ENCODE measurements around the gene PGF.

PGF gene

DNA sequence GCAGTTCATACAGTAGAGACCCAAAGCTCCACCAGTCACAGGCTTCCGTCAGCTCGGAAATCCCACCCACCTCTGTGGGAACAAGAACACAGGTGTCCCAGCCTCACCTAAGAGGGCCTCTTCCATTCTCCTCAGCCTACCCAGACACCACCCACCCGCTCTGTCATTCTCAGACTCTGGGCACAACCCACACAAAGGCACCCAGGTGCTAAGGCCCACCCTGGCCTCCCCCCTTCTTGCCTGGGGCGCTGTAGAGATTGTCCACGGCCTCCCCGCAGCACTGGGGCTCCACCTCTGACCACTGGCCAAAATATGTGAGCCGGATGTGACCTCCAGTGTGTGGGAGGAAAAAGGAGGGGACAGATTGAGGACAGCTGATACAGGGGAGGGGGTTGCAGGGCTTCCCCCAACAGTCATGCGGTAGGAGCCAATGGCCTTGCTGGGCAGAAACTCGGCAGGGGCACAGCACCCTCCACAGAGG is 46.5 kb downstream of the PGF start:
- POLR2A ChIA-PET = interaction anchor here (1.2 kb wide), 1 partner anchor 14 kb away, joined by 4 read pairs; the partner anchor contains the start of gene RPS6KL1
- TF ChIP-seq LEF1 (IDR thresholded peaks at IDR 0.05; ENCODE audit: borderline replicate concordance) (no peak), HDGF (IDR thresholded peaks at IDR 0.05; ENCODE audit: borderline replicate concordance) (no peak), FOXM1 (IDR thresholded peaks at IDR 0.05; ENCODE audit: borderline replicate concordance) (no peak), FOXA1 (IDR thresholded peaks at IDR 0.05) (no peak), ELF4 (IDR thresholded peaks at IDR 0.05) (no peak), SP1 (IDR thresholded peaks at IDR 0.05) (no peak), NFRKB (IDR thresholded peaks at IDR 0.05) (no peak), ZNF384 (IDR thresholded peaks at IDR 0.05) (no peak), L3MBTL2 (conservative IDR thresholded peaks at IDR 0.05) (no peak), CTBP1 (IDR thresholded peaks at IDR 0.05; ENCODE audit: borderline replicate concordance) (no peak), FOXK2 (IDR thresholded peaks at IDR 0.05) (no peak), BHLHE40 (IDR thresholded peaks at IDR 0.05; ENCODE audit: borderline replicate concordance) (no peak), TARDBP (IDR thresholded peaks at IDR 0.05) (no peak), ARNT (IDR thresholded peaks at IDR 0.05) (no peak), SUZ12 (IDR thresholded peaks at IDR 0.05) (no peak)
- TF ChIP-seq, protein P1, sequence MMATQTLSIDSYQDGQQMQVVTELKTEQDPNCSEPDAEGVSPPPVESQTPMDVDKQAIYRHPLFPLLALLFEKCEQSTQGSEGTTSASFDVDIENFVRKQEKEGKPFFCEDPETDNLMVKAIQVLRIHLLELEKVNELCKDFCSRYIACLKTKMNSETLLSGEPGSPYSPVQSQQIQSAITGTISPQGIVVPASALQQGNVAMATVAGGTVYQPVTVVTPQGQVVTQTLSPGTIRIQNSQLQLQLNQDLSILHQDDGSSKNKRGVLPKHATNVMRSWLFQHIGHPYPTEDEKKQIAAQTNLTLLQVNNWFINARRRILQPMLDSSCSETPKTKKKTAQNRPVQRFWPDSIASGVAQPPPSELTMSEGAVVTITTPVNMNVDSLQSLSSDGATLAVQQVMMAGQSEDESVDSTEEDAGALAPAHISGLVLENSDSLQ (IDR thresholded peaks at IDR 0.05) = no peak
- no peak for DNase-seq (ENCODE audit: extremely low spot score)
- CTCF ChIA-PET = interaction anchor here (1.6 kb wide), 1 partner anchor 48 kb away, joined by 10 read pairs; no protein-coding TSS in a partner anchor

DNA sequence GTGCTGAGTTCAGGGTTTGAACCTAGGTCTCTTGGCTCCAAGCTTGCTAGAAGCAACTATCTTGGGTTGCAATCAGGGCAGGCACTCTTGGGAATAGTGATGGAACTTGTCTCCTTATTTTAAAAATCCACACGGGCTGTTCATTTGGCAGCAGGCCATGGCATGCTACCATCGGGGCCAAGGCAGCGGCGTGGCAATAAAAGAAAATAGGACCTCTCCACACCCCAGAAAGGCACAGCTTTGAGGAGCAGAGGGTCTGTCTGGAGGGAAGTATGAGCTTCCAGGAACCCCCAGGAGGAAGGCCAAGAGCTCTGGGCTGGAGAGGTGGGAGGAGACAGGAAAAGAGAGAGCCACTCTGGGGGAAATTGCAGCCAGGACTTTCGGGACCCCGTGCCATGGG is 47.7 kb downstream of the PGF start:
- no peak for DNase-seq (ENCODE audit: extremely low spot score)
- ChIA-PET CTCF (interaction anchor here (0.6 to 1.6 kb wide), 3 partner anchors 38 to 184 kb away, joined by 3 to 10 read pairs (median 4); no protein-coding TSS in a partner anchor), POLR2A (no interaction called here)
- TF ChIP-seq FOXM1 (IDR thresholded peaks at IDR 0.05; ENCODE audit: borderline replicate concordance) = no peak
- no peak for TF ChIP-seq SP1 (IDR thresholded peaks at IDR 0.05)

DNA sequence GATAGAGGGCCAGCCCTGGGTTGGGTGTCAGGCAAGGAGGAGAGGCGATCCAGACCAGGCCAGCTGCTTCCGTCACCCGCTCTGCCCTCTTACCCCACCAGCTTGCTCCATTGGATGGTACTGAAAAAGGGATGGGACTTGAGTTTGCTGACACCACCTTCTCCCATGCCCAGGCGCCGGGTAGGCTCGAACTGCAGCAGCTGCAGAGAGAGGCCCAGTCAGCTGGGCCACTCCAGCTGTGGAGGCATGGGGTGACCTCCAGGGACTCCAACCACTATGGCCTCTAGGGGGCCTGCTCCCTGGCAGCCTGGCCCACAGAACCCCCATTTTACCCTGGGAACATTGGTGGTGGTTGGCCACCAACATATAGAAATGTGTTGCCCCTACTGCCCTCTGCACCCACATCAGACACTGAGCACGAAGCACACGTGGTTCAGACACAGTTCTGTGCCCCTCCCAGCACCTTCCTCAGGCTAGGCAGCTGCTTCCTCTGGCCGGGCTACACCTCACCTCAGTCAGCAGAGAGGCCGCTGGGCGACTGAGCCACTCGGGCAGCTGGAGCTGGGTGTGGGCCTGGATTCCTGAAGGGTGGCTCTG is 48.4 kb downstream of the PGF start:
- ChIA-PET POLR2A (interaction anchor here (0.5 to 2.9 kb wide), 5 partner anchors 16 to 44 kb away, joined by 3 to 12 read pairs (median 4); partner anchors contain the start of genes DLST and RPS6KL1), CTCF (interaction anchor here (0.5 to 2.9 kb wide), 7 partner anchors 11 to 45 kb away, joined by 3 to 61 read pairs (median 6); partner anchors contain the start of gene PROX2)
- no peak for TF ChIP-seq SP1 (IDR thresholded peaks at IDR 0.05)
- TF ChIP-seq NFRKB (IDR thresholded peaks at IDR 0.05) = no peak
- TF ChIP-seq FOXK2 (IDR thresholded peaks at IDR 0.05) = no peak
- TF ChIP-seq, protein P1 (IDR thresholded peaks at IDR 0.05) = no peak
- TF ChIP-seq ELF4 (IDR thresholded peaks at IDR 0.05) = no peak
- TF ChIP-seq SUZ12 (IDR thresholded peaks at IDR 0.05) = no peak
- no peak for TF ChIP-seq HDGF (IDR thresholded peaks at IDR 0.05; ENCODE audit: borderline replicate concordance)
- no peak for TF ChIP-seq LEF1 (IDR thresholded peaks at IDR 0.05; ENCODE audit: borderline replicate concordance)
- no peak for TF ChIP-seq ZNF384 (IDR thresholded peaks at IDR 0.05)
- no peak for TF ChIP-seq BHLHE40 (IDR thresholded peaks at IDR 0.05; ENCODE audit: borderline replicate concordance)
- no peak for TF ChIP-seq L3MBTL2 (conservative IDR thresholded peaks at IDR 0.05)
- TF ChIP-seq CTBP1 (IDR thresholded peaks at IDR 0.05; ENCODE audit: borderline replicate concordance) = no peak
- no peak for TF ChIP-seq FOXM1 (IDR thresholded peaks at IDR 0.05; ENCODE audit: borderline replicate concordance)
- DNase-seq (ENCODE audit: extremely low spot score) = no peak

GRCh38 chr14:74905595-74906142 is 49.7 kb downstream of the PGF start:
- TF ChIP-seq TARDBP (IDR thresholded peaks at IDR 0.05) = no peak
- TF ChIP-seq L3MBTL2 (conservative IDR thresholded peaks at IDR 0.05) = peak; percentile 24; the same call in 1 of the 2 replicates
- DNase-seq (ENCODE audit: extremely low spot score) = peak; percentile 75
- POLR2A ChIA-PET = interaction anchor here (0.8 to 2.9 kb wide), 6 partner anchors 12 to 44 kb away, joined by 4 to 12 read pairs (median 4); partner anchors contain the start of genes DLST and RPS6KL1
- CTCF ChIA-PET = interaction anchor here (0.5 to 2.9 kb wide), 24 partner anchors 9 to 297 kb away, joined by 3 to 61 read pairs (median 5); partner anchors contain the start of genes PROX2 and RPS6KL1

DNA sequence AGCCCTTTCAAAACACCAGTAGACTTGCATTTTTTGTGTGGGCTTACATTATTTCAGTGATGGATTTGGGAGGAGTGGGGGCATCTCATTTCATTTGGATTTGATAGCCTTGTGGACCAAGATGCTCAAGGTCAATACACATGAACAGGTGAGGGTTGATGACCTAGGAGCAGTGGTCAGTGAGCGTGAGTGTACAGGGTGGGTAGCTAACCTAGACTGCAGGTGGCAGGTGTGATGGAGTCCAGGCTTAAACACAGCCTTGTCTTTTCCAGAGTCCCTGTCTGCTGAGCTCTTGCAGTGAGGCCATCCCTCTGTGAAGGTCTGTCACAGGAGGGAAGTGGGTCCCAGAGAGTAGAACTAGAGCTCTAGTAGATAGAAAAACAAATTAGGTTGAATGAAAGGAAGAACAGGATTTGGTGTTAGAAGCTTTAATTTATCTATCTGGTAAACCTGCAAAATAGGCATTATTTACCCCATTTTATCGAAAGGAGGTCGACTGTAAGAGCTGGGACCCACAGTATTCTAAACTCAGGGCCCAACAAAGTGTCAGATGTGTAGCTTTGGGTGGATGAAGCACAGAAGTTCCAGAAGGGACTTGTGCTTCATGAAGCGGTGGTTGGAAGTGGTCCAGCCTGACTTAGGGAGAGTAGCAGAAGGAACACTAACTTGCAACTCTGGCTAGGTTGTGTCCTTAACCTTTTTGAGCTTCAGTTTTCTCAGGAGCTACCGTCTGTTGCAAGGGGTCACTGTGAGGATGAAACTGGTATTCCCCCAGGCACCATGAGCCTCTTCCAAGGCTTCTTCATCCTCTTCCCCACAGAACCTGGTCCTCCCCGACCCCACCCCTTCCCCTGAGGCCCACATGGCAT is 50.5 kb downstream of the PGF start:
- POLR2A ChIA-PET = interaction anchor here (0.8 to 2.9 kb wide), 6 partner anchors 11 to 222 kb away, joined by 3 to 12 read pairs (median 4); partner anchors contain the start of genes DLST and NEK9
- TF ChIP-seq ZNF384 (IDR thresholded peaks at IDR 0.05) (no peak), FOXM1 (IDR thresholded peaks at IDR 0.05; ENCODE audit: borderline replicate concordance) (no peak), ELF4 (IDR thresholded peaks at IDR 0.05) (no peak), SUZ12 (IDR thresholded peaks at IDR 0.05) (no peak), BHLHE40 (IDR thresholded peaks at IDR 0.05; ENCODE audit: borderline replicate concordance) (no peak), L3MBTL2 (conservative IDR thresholded peaks at IDR 0.05) (no peak), LEF1 (IDR thresholded peaks at IDR 0.05; ENCODE audit: borderline replicate concordance) (no peak), NFRKB (IDR thresholded peaks at IDR 0.05) (no peak), ARNT (IDR thresholded peaks at IDR 0.05) (no peak), TARDBP (IDR thresholded peaks at IDR 0.05) (no peak), HDGF (IDR thresholded peaks at IDR 0.05; ENCODE audit: borderline replicate concordance) (no peak), CTBP1 (IDR thresholded peaks at IDR 0.05; ENCODE audit: borderline replicate concordance) (no peak)
- TF ChIP-seq, protein P1 (IDR thresholded peaks at IDR 0.05) = no peak
- DNase-seq (ENCODE audit: extremely low spot score) = no peak
- CTCF ChIA-PET = interaction anchor here (0.5 to 2.9 kb wide), 15 partner anchors 11 to 296 kb away, joined by 3 to 61 read pairs (median 4); partner anchors contain the start of gene RPS6KL1
